ENCODE data around the gene PPIF.

DNA sequence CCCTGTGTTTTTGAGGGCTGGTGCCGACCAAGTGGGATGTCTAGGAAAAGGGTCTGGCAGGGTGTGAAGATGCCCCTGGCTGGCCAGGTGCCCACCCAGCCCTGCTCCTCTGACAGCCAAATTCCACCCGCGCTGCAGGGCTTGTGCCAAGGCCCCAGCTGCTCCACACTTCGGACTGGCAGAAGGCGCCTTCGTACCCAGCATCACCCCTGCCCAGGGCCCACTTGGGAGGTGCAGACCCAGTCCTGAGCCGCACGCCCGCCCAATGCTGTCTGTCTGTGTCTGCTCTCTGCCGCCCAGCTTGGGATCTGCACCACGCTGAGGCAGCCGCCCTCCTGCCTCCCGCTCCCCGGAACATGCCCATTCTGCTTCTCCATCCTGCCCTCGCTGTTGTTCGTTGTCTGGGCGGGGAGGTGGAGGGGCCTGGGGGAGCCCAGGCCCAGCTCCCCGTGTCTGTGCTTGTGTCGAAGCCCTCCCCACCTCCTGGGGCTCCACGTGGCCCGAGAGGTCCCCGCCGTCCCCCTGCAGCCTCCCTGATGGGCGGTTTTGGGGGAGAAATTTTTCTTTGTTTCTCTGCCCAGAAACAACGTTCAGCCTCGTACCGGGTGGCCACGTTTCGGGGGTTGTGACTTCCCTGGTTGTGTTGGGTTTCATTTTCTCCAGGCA is 36.9 kb upstream of the PPIF start:
- TF ChIP-seq FOXM1 (IDR thresholded peaks at IDR 0.05; ENCODE audit: borderline replicate concordance) (no peak), FOXK2 (IDR thresholded peaks at IDR 0.05) (no peak), SP1 (IDR thresholded peaks at IDR 0.05) (no peak), NFRKB (IDR thresholded peaks at IDR 0.05) (no peak), HDGF (IDR thresholded peaks at IDR 0.05; ENCODE audit: borderline replicate concordance) (no peak), TARDBP (IDR thresholded peaks at IDR 0.05) (no peak), SUZ12 (IDR thresholded peaks at IDR 0.05) (no peak), ELF4 (IDR thresholded peaks at IDR 0.05) (no peak), BHLHE40 (IDR thresholded peaks at IDR 0.05; ENCODE audit: borderline replicate concordance) (no peak), PKNOX1 (IDR thresholded peaks at IDR 0.05) (no peak), L3MBTL2 (conservative IDR thresholded peaks at IDR 0.05) (no peak), LEF1 (IDR thresholded peaks at IDR 0.05; ENCODE audit: borderline replicate concordance) (no peak)
